GM23338 (cell line): ENCODE results near the gene MOB3B. TPM values are rescaled to one million over a fixed set of nuclear protein-coding genes. Genes with fewer than 3 reads are reported as not detected.

Experiments used
- ATAC-seq: fragments of 200-7000 bp; cut with Tn5 transposase; 3 replicates; pipeline ENCODE4 v1.9.1; 2020
- DNase-seq: peaks from one replicate; pipeline ENCODE4 v3.0.0-alpha.2; 2015; ENCODE audit warnings: low spot score
- H2AFZ ChIP-seq: fragments of 200-600 bp; sonication (generic); 2 replicates; pipeline ENCODE4 v1.8.0; 2016; ENCODE audit warnings: antibody characterized with exemption, mild to moderate bottlenecking, moderate library complexity
- H3F3A ChIP-seq: fragments of 200-600 bp; sonication (generic); replicated peaks from 2 replicates; pipeline ENCODE4 v1.8.0; 2017; ENCODE audit warnings: antibody characterized with exemption, mixed run types, low read depth
- H3K27ac ChIP-seq: fragments of 200-600 bp; sonication (generic); 2 replicates; pipeline ENCODE4 v1.6.1; 2016; ENCODE audit warnings: low read depth
- H3K27me3 ChIP-seq: fragments of 200-600 bp; sonication (generic); 2 replicates; pipeline ENCODE4 v1.8.0; 2016; ENCODE audit warnings: mild to moderate bottlenecking, mixed run types, moderate library complexity; ENCODE audit not compliant: insufficient read depth
- H3K36me3 ChIP-seq: fragments of 200-600 bp; sonication (generic); 2 replicates; pipeline ENCODE4 v1.8.0; 2016; ENCODE audit warnings: mild to moderate bottlenecking; ENCODE audit not compliant: insufficient read depth
- H3K4me1 ChIP-seq: fragments of 200-600 bp; sonication (generic); 2 replicates; pipeline ENCODE4 v1.8.0; 2016; ENCODE audit warnings: mild to moderate bottlenecking, moderate library complexity; ENCODE audit not compliant: insufficient read depth
- H3K4me2 ChIP-seq: fragments of 200-600 bp; sonication (generic); 2 replicates; pipeline ENCODE4 v1.7.1; 2017; ENCODE audit warnings: mixed run types
- H3K4me3 ChIP-seq: fragments of 200-600 bp; sonication (generic); 2 replicates; pipeline ENCODE4 v1.6.1; 2016; ENCODE audit warnings: mixed run types
- H3K79me2 ChIP-seq: fragments of 200-600 bp; sonication (generic); replicated peaks from 2 replicates; pipeline ENCODE4 v1.8.0; 2017; ENCODE audit warnings: mild to moderate bottlenecking; ENCODE audit not compliant: insufficient read depth
- H3K9me2 ChIP-seq: fragments of 200-600 bp; sonication (generic); 2 replicates; pipeline ENCODE4 v1.8.0; 2017; ENCODE audit not compliant: insufficient read depth
- H4K20me1 ChIP-seq: fragments of 200-600 bp; sonication (generic); replicated peaks from 2 replicates; pipeline ENCODE4 v1.8.0; 2017; ENCODE audit warnings: mild to moderate bottlenecking; ENCODE audit not compliant: insufficient read depth
- H3K27ac Mint-ChIP-seq: 2 replicates; pipeline ENCODE4 v1.8.0; 2020; ENCODE audit warnings: inconsistent platforms, mild to moderate bottlenecking, moderate library complexity, mixed read lengths
- H3K27me3 Mint-ChIP-seq: 3 replicates; pipeline ENCODE4 v1.8.0; 2022; ENCODE audit warnings: low read depth, mild to moderate bottlenecking, moderate library complexity, mixed read lengths, inconsistent platforms; ENCODE audit not compliant: insufficient read depth, poor library complexity
- H3K36me3 Mint-ChIP-seq: 3 replicates; pipeline ENCODE4 v1.8.0; 2021; ENCODE audit warnings: low read depth, mild to moderate bottlenecking, inconsistent platforms, moderate library complexity, mixed read lengths
- H3K4me1 Mint-ChIP-seq: 3 replicates; pipeline ENCODE4 v1.8.0; 2020; ENCODE audit warnings: mild to moderate bottlenecking, inconsistent platforms, mixed read lengths
- H3K4me3 Mint-ChIP-seq: 3 replicates; pipeline ENCODE4 v1.8.0; 2021; ENCODE audit warnings: moderate library complexity, mild to moderate bottlenecking, inconsistent platforms, mixed read lengths
- H3K9me3 Mint-ChIP-seq: 3 replicates; pipeline ENCODE4 v1.8.0; 2020; ENCODE audit warnings: moderate library complexity, mild to moderate bottlenecking, inconsistent platforms, mixed read lengths
- CREB1 ChIP-seq: fragments of 250-450 bp; sonication (Bioruptor Pico); IDR thresholded peaks from 2 replicates; pipeline ENCODE4 v1.5.0; 2020; ENCODE audit warnings: low read depth, mild to moderate bottlenecking, moderate library complexity
- CTCF ChIP-seq, 2 experiments: fragments of 200-600 bp in 1 of 2; sonication (generic) in 1 of 2; conservative IDR thresholded peaks; 2 replicates each; pipeline versions ENCODE4 v1.5.1 to v1.6.1; 2016 to 2017; ENCODE audit warnings: antibody characterized with exemption in 2 of 2, low read depth in 2 of 2, mild to moderate bottlenecking in 2 of 2, moderate library complexity in 1 of 2
- ETS1 ChIP-seq: IDR thresholded peaks from 2 replicates; pipeline ENCODE4 v1.6.1; 2016; ENCODE audit warnings: antibody characterized with exemption
- EZH2 ChIP-seq: fragments of 200-600 bp; sonication (generic); IDR thresholded peaks from one replicate; pipeline ENCODE4 v1.8.0; 2017; ENCODE audit warnings: antibody characterized with exemption, mild to moderate bottlenecking, low read depth; ENCODE audit not compliant: unreplicated experiment
- EZH2phosphoT487 ChIP-seq: fragments of 200-600 bp; sonication (generic); IDR thresholded peaks from one replicate; pipeline ENCODE4 v1.8.1; 2018; ENCODE audit warnings: antibody characterized with exemption; ENCODE audit not compliant: unreplicated experiment
- JUNB ChIP-seq: IDR thresholded peaks from one replicate; pipeline ENCODE4 v1.6.1; 2016; ENCODE audit warnings: antibody characterized with exemption; ENCODE audit not compliant: unreplicated experiment
- NANOG ChIP-seq: IDR thresholded peaks from 2 replicates; pipeline ENCODE4 v1.6.1; 2016; ENCODE audit warnings: antibody characterized with exemption, borderline replicate concordance
- POLR2AphosphoS5 ChIP-seq: IDR thresholded peaks from 2 replicates; pipeline ENCODE4 v1.6.1; 2016; ENCODE audit warnings: antibody characterized with exemption, low read depth
- REST ChIP-seq: IDR thresholded peaks from one replicate; pipeline ENCODE4 v1.6.1; 2018; ENCODE audit warnings: antibody characterized with exemption; ENCODE audit not compliant: unreplicated experiment
- STAT1 ChIP-seq: IDR thresholded peaks from one replicate; pipeline ENCODE4 v1.6.1; 2016; ENCODE audit warnings: antibody characterized with exemption; ENCODE audit not compliant: unreplicated experiment
- ZNF114 ChIP-seq: fragments of 250-450 bp; sonication (Bioruptor Pico); IDR thresholded peaks from 2 replicates; pipeline ENCODE4 v1.5.0; 2020; ENCODE audit warnings: mild to moderate bottlenecking, moderate library complexity
- ZNF331 ChIP-seq: fragments of 250-450 bp; sonication (Bioruptor Pico); IDR thresholded peaks from 2 replicates; pipeline ENCODE4 v1.5.0; 2020; ENCODE audit warnings: low read depth, mild to moderate bottlenecking, moderate library complexity
- ZNF462 ChIP-seq: fragments of 250-450 bp; sonication (Bioruptor Pico); IDR thresholded peaks from 2 replicates; pipeline ENCODE4 v1.5.0; 2020; ENCODE audit warnings: mild to moderate bottlenecking, moderate library complexity
- polyA plus RNA-seq: library from polyadenylated mRNA; unstranded; fragments of >200 nt; fragmentation: Nextera tagmentation; extraction: Ambion mirVana; gene quantifications from 2 replicates; pipeline ENCODE4 v1.2.1, GENCODE V29; 2016
- total RNA-seq: library from RNA; depleted of rRNA; stranded (reverse); fragments of >200 nt; shearing (Covaris generic); gene quantifications from 2 replicates; pipeline ENCODE4 v1.2.3, GENCODE V29; 2014

MOB3B gene
- total and polyA plus RNA-seq, 2 experiments from 2014 or later: 7.6 to 12.1 TPM

- no peaks in the 10 kb centered on the region for H3F3A ChIP-seq
- peaks cover 37% of the 10 kb centered on the region; the same call in 2 of the 3 replicates for H3K36me3 Mint-ChIP-seq
Measured at GRCh38 chr9:27554712-27555111, 25.1 kb upstream of the MOB3B start.

More at GRCh38 chr9:27554712-27555111, 25.1 kb upstream of the MOB3B start:
- H3K4me1 Mint-ChIP-seq: no peaks in the 10 kb centered on the region
- Histone ChIP-seq H2AFZ (no peak overlapping the region), H3K4me3 (no peak overlapping the region), H3K27ac (no peak overlapping the region), H3K27me3 (no peaks in the 10 kb centered on the region), H3K36me3 (peaks cover 26% of the 10 kb centered on the region; the same call in 1 of the 2 replicates), H3K4me2 (no peak overlapping the region), H4K20me1 (peaks cover 5% of the 10 kb centered on the region; the same call in 1 of the 2 replicates), H3K79me2 (no peaks in the 10 kb centered on the region), H3K9me2 (no peaks in the 10 kb centered on the region), H3K4me1 (no peaks in the 10 kb centered on the region)
- no peak overlapping the region for H3K4me3 Mint-ChIP-seq
- no peaks in the 10 kb centered on the region for H3K27me3 Mint-ChIP-seq
- ATAC-seq (no peak), DNase-seq (no peak)
- no peaks in the 10 kb centered on the region for H3K9me3 Mint-ChIP-seq
- TF ChIP-seq CTCF (conservative IDR thresholded peaks at IDR 0.05; ENCODE audit: low read depth in 2 of 2) (no peak), JUNB (no peak), EZH2phosphoT487 (no peak), ZNF114 (CRISPR knock-in tag) (no peak), POLR2AphosphoS5 (no peak), EZH2 (no peak), STAT1 (no peak), CREB1 (CRISPR knock-in tag) (no peak), REST (no peak), NANOG (no peak), ZNF331 (CRISPR knock-in tag) (no peak), ETS1 (no peak), ZNF462 (CRISPR knock-in tag) (no peak)
- no peak overlapping the region for H3K27ac Mint-ChIP-seq
